ENCODE results near the gene RASGEF1C. TPM values are rescaled to one million over a fixed set of nuclear protein-coding genes. Genes with fewer than 3 reads are reported as not detected.
"Not testable (repeated sequence)": the region's sequence is repeated elsewhere in the genome, so short reads cannot be mapped to it uniquely, and the experiment has no call there.

The RASGEF1C gene
- polyA plus RNA-seq, 4 donors, result 0.46 to 0.75 (median 0.64) TPM

- not testable (repeated sequence) for DNase-seq (ENCODE audit: low read depth in 4 of 4, low spot score in 2 of 4)
Measured at GRCh38 chr5:180126156-180126555, 82.9 kb downstream of the RASGEF1C start.

DNA sequence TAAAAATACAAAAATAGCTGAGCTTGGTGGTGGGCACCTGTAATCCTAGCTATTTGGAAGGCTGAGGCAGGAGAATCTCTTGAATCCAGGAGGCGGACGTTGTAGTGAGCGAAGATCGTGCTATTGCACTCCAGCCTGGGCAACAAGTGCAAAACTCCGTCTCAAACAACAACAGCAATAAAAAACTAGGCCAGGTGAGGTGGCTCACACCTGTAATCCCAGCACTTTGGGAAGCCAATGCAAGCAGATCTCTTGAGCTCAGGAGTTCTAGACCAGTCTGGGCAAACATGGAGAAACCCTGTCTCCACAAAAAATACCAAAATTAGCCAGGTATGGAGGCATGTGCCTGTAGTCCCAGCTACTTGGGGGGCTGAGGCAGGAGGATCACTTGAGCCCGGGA lies 84.3 kb downstream of the RASGEF1C start:
- DNase-seq (ENCODE audit: low read depth in 4 of 4, low spot score in 2 of 4), result not testable (repeated sequence)

DNA sequence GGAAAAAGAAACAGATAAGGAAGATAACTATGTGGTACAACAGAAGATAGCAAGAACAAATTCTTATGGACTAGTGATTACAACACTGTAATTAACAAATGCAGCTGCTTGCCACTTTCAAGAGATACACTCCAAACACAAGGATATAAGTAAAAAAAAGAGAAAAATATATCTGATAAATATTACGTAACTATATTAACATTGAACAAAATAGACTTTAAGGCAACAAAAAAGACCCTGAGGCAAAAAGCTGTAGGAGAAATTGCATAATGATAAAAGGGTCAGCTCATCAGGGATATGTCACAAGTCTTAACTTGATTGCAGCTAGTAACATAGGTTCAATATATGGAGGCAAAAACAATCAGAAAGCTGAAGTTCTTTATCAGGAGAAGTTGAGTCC lies 86.1 kb downstream of the RASGEF1C start:
- DNase-seq (ENCODE audit: low read depth in 4 of 4, low spot score in 2 of 4), result no peak

- no peak for DNase-seq (ENCODE audit: low read depth in 4 of 4, low spot score in 2 of 4)
Measured at GRCh38 chr5:180121826-180122413, 87.1 kb downstream of the RASGEF1C start.

GRCh38 chr5:180120237-180121101 lies 88.5 kb downstream of the RASGEF1C start:
- DNase-seq (ENCODE audit: low read depth in 4 of 4, low spot score in 2 of 4), result no peak

DNA sequence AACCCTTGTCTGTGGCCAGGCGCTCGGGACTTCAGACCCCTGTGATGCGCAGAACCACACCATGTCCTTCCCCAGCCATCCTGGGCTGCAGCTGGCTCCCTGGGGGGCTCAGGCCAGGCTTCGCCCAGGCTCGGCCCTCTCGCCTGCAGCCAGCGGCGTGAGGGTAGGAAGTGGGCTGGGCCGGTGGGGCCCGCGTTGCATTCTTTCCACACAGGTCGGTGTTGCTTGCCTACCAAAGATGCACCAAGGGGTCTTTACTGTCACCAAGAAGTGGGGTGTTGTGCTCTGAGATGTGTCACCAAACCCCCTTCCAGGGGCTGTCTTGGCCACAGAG lies 89.1 kb downstream of the RASGEF1C start:
- no peak for DNase-seq (ENCODE audit: low read depth in 4 of 4, low spot score in 2 of 4)

- DNase-seq (ENCODE audit: low read depth in 4 of 4, low spot score in 2 of 4), result no peak
Measured at GRCh38 chr5:180119031-180119902, 89.7 kb downstream of the RASGEF1C start.

GRCh38 chr5:180118391-180118791 lies 90.6 kb downstream of the RASGEF1C start:
- no peak for DNase-seq (ENCODE audit: low read depth in 4 of 4, low spot score in 2 of 4)

GRCh38 chr5:180117000-180117725 lies 91.8 kb downstream of the RASGEF1C start:
- DNase-seq (ENCODE audit: low read depth in 4 of 4, low spot score in 2 of 4), result no peak

- no peak for DNase-seq (ENCODE audit: low read depth in 4 of 4, low spot score in 2 of 4)
Measured at GRCh38 chr5:180116077-180116999, 92.7 kb downstream of the RASGEF1C start.

- no peak for DNase-seq (ENCODE audit: low read depth in 4 of 4, low spot score in 2 of 4)
Measured at GRCh38 chr5:180115326-180116076, 93.5 kb downstream of the RASGEF1C start.

DNA sequence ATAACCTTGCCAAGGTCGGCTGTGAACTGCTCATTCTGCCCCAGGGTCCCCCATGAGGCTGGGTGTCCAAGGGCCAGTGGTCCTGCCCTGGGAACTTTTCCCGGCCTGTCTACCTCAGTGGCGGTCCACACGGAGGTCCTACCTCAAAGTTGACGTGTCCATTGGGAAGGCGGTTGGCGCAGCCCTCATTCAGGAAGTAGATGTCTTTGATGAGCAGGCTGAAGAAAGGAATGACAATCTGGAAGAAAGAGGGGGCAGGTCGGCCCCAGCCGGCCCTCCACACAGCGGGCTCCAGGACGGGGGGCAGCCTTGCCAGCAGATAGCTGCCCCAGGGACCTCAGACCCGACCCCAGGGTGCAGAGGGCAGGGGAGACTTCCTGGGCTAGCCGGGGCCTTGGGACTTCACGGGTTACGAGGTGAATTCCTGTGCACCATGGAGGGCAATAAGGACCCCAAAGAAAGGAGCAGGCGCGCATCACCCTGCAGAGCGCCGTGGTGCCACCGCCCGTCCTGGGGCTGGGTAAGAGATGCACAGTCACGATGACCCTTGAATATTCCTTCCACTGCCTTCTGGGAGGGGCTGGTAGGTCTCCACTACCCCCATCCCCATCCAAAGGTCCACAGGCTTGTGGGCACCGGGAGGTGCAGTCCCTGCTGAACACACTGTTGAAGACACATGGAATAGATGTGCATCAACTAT lies 94.6 kb downstream of the RASGEF1C start:
- no peak for DNase-seq (ENCODE audit: low read depth in 4 of 4, low spot score in 2 of 4)

GRCh38 chr5:180113660-180114303 lies 95.2 kb downstream of the RASGEF1C start:
- no peak for DNase-seq (ENCODE audit: low read depth in 4 of 4, low spot score in 2 of 4)

DNA sequence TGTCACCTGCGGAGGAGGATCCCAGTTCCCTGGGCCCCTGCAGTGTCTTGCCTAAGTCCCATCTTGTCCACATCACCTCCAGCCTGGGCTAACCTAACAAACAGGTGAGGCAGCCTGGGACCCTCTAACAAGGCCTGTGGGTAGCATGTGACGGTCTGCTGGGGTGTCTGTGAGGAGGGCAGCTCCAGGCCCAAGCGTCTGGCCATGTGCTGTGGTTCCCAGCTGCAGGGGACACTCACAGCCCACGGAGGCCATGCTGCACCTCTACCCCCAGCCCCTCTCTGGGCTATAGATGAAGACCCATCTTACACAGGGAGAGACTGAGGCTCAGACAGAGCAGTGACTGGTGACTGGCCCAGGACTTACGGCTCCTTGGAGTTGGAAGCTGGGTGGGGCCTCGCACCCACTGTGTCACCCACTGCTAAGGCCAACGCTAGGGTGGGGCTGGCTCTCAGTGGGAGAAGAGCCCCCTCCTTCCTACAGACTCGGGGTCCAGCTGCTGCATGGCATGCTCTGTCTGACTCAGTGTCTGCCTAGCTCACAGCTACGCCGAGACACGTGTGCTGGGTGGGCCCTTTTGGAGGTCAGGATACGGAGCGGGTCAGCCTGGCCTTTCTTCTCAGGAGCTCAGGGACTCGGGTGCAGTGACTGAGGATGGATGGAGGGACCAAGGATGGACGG lies 96.7 kb downstream of the RASGEF1C start:
- no peak for DNase-seq (ENCODE audit: low read depth in 4 of 4, low spot score in 2 of 4)

GRCh38 chr5:180111273-180112002 lies 97.6 kb downstream of the RASGEF1C start:
- no peak for DNase-seq (ENCODE audit: low read depth in 4 of 4, low spot score in 2 of 4)

GRCh38 chr5:180109920-180110319 lies 99.1 kb downstream of the RASGEF1C start:
- DNase-seq (ENCODE audit: low read depth in 4 of 4, low spot score in 2 of 4), result no peak
